Endometrial microvascular endothelial cells (primary cell): ENCODE measurements around the gene ABR. TPM values are rescaled to one million over a fixed set of nuclear protein-coding genes. Genes with fewer than 3 reads are reported as not detected.
"Not testable (repeated sequence)": the region's sequence is repeated elsewhere in the genome, so short reads cannot be mapped to it uniquely, and the experiment has no call there.

ENCODE experiments used
- in situ Hi-C: cut with HindIII; loops from 2 replicates; pipeline ENCODE4 v1.10.0; 2017; ENCODE audit warnings: low sequenced_read_pairs, low pct_unique_long_range_greater_than_20kb; ENCODE audit errors: inconsistent ontology term
- total RNA-seq: library from RNA; depleted of rRNA; stranded (reverse); fragments of >200 nt; gene quantifications from one replicate; pipeline ENCODE4 v1.2.3, GENCODE V29; 2015; ENCODE audit errors: inconsistent ontology term

The ABR gene
- total RNA-seq, 1 donor from 2014 or later: 63.0 TPM

DNA sequence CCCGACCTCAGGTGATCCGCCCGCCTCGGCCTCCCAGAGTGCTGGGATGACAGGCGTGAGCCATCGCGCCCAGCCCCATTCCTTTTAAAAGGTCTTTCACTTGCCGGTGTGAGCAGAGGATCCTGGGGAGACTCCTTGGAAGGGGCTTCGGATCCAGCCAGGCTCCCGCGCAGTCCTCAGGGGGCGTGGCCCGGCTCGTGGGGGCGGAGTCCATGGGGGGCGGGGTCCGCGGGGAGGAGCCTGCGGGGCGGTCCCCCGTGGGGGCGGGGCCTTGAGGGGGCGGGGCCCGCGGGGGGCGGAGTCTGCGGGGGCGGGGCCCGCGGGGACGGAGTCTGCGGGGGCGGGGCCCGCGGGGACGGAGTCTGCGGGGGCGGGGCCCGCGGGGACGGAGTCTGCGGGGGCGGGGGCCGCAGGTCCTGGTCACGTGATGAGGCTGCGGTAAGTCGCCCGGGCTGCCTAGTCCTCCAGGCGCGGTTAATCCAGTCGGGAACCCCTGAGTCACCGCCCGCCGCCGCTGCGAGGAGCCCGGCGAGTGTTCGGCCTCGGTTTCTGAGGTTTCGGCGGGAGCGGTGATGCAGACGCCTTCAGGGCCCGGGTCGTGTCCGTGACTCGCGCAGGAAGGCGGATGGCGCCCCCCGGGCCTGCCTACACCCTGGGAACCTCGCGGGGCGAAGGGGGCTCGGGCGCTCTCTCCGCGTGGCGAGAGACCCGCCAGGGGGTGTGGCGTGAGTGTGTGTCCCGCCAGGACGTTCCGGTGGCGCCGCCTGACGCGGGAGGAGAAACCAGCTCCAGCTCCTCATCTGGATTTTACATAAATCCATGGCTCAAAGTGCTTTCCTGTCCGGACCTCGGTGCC, 23.6 kb upstream of the ABR start:
- in situ Hi-C loops: no loop called here

DNA sequence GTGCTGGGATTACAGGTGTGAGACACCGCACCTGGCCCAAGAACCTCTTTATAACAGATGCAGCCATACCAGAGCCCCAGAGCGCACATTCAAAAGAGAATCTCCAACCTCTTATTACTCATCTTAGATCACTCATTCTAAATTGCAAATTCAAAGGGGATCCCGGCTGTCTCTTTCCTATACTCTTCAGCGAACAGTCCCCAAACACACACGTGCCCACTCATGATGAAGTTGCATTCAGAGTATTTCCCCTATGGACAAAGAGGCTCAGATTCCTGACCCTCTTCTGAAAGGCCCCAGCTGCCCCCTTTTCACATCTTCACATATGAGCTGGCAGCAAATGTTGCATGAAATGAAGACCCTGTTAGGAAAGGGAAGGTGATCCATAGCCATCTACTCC, 22.5 kb upstream of the ABR start:
- in situ Hi-C loops: no loop called here

DNA sequence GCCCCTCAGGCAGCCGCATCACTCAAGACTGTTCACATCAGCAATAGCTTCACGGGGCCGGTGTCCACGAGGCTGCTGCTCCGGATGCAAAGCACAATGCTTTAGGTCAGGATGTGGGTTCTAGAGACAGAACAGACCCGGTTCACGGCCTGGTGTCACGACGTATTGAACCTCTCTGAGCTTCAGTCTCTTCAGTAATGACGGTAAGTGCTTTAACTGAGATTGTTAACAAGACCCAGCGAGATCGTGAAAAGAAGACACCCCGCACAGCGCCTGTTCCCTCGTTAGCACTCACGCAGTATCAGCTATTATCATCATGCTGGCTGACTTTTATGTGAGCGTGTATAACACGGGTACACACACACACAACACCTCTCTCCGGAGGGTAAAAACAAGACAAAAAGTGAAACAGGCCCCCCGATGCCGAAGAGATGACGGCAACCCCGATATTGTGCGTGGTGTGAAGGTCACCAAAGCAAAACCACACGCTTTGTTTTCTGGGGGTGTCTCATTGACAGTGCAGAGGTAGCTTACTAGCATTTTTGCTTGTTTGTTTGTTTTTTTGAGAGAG, 21.4 kb upstream of the ABR start:
- in situ Hi-C loops: no loop called here

DNA sequence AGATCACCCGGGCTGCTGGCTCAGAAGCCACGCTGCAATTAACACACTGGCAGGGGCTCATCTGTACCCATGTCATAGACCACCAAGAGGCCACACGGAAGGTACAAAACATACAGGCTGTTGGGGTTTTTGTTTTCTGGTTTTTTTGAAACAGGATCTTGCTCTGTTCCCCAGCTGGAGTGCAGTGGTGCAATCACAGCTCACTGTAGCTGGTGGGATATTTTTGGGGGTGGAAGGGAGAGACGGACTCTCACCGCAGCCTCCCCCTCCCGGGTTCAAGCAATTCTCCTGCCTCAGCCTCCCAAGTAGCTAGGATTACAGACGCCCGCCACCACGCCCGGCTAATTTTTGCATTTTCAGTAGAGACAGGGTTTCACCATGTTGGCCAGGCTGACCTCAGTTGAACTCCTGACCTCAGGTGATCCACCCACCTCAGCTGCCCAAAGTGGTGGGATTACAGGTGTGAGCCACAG, 19.5 kb upstream of the ABR start:
- in situ Hi-C loops: not testable (repeated sequence)

DNA sequence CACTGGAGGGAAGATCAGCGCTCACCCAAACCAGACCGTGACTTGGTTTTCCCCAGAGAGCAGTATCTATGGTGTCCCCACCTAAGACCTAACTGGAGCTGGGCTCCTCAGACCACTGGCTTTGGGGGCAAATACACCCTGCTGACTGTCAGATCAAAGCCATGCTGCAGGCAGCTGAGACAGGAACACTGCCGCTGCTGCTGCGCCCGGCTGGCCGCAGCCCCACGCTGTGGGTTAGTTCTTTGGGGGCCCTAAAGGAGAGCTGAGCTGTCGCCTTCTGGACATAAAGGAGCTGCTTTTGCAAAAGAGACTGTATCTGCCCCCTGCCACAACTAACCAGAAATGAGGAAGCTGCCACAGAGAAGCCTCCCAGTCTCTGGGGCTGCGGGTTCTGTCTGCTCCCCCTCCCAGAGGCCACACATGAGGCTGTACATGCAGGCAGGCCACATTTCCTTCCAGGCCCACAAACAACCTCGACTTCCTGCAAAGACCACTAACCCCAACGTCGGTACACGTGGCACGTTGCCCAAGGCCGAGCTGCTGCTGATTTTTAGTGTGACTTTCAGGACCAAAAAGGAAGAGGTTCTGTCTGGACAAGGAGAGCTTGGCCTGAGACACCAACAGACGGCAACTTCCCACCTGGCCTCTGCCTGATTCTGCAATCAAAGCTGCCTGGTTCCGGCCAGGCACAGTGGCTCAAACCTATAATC, 18.2 kb upstream of the ABR start:
- in situ Hi-C loops: no loop called here

DNA sequence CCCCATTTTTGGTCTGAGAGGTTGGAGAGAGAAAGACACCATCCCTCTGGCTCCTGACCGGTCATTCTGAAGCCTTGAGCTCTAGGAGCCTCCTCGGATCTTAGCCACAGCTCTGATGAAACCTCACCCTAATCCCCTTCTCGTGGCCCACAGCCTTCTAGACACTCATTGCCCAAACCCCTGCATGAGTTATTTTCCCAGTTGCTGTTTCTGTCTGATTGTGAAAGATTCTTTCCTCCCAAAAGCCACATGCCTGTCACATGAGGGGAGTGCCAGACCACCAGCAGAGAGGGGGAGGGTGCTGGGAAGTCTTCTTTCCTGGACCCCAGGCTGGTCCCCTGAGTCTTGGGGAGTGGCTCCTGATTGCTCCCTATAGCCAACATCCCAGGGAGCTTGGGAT, 17.6 kb upstream of the ABR start:
- in situ Hi-C loops: no loop called here

DNA sequence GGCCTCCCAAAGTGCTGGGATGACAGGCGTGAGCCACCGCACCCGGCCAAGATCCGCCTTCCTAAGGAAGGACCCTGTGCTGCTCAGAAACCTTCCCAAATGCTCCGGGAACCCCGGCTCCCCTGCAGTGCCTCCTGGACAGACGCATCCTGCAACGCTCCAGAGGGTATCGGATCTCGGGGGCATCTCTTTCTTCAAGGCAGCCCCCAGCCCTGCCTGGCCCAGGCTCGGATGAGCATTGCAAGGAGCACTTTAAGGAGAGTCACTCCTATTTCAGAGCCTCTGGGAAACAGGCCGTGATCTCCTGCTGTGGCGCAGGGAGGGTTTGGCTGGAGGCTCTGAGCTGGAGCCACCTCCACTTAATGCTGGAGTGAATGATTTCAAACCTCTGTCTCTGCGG, 17.2 kb upstream of the ABR start:
- in situ Hi-C loops: no loop called here

DNA sequence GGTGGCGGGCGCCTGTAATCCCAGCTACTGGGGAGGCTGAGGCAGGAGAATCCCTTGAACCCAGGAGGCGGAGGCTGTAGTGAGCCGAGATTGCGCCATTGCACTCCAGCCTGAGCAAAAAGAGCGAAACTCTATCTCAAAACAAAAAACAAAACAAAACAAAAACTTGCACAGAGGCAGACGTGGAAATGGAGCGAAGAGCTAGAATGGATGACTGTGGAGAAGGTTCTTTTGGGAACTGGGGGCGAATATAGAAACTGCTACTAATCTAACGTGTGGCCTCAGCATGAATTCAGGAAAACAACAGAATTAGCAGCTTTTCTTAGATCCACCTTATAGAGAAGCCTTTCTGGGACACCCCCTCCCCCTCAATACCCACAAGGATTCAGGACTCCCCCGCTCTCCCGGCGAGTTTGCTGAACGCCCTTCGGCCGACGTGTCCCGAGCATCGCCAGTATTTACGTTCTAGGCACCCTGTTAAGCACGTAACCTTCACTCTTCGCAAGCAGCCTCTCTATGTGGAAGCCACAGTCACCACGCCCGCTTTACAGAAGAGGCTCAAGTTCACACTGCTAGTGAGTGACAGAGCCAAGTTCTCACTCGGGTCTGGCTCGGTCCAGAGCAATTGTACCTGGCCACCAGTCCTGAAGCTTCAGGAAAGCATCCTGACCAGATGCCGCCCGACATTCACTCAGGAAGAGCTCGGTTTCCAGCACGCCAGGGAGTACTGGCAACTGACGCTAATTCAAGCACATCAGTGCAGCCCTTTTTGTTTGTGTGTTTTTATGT, 13.3 kb upstream of the ABR start:
- in situ Hi-C loops: no loop called here

DNA sequence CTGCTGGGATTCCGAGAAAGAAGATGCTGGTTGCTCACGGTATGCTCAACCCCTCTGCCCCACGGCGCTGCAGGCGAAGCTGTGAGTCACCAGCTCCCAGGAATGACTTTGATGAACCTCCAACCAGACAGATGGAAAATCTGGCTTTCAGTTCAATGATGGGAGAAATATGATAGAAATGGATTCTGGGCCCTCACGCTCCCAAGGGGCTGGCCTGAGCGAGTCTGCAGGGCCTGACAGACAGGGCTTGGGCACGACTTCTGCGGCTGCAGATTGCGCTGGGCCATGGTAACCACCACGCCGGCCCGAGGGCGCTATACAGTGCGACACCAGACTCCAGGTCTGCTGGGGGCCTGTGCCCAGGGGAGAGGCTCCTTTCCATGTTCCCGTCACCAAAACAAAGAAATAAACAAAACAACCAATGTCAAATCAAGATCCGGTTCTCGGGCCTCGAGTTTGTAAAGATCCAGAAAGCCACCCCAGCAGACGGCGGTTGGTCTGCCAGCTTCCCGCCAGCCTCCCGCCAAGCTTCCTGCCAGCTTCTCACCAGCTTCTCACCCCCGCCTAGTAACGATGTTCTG, 11.1 kb upstream of the ABR start:
- in situ Hi-C loops: no loop called here

DNA sequence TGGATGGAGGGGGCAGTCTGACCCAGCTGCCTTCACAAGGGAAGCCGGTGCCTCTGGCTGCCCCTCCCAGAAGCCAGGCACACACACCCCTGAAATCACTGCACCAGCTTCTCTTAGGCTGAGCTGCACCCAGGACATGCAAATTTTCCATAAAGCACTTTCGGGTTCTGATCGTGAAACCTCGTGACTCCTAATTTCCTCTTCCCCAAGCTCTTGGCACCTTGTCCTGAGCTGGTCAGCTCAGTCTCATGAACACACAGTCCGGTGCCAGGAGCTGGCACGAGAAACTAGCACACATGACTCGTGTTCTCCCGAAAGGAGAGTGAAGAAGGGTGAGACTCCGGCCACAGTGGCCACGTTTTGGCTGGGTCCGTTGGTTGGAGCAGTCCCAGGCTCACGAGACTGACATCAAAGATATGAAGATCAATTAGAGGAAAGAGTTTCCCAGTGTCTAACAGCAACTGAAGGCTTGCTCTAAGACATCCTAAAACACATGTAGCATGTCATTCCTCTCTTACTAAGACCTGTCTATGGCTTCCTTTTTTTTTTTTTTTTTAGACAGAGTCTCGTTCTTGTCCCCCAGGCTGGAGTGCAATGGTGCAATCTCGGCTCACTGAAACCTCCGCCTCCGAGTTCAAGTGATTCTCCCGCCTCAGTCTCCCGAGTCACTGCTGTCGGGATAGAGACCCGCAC, 9.2 kb upstream of the ABR start:
- in situ Hi-C loops: no loop called here

DNA sequence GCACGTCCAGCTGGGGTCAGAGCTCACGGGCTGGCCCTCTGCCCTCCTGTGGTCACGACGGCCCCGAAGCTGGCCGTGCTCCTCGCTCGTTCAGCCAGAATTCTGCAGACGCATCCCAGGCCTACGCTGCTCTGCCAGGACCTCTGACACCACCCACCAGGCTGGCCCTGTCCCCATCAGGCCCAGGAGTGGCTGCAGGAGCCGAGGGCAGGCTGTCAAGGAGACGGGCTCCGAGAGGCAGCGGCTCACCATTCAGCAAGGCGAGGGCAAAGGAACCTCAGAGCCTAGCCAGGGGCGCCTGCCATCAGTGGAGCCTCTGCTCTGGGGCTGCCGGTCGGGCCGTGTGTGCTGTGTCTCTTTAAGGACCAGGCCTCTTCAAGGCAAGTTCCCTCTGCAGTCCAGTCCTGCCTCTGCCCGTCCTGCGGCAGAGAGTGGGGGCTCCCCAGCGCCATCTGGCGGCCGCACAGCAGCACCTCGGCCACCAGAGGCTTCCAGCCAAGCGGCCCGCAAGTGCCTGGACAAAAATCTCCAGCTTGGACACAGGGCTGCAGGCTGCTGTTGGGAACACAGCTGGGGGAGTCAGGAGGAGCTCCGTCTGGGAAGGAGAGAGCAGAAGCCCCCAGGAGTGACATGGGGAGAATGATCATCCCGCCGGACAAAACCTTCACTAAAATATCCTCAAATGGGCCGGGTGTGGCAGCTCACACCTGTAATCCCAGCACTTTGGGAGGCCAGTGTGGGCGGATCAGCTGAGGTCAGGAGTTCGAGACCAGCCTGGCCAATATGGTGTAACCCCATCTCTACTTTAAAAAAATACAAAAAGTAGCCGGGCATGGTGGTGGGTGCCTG, 7.4 kb upstream of the ABR start:
- in situ Hi-C loops: no loop called here

DNA sequence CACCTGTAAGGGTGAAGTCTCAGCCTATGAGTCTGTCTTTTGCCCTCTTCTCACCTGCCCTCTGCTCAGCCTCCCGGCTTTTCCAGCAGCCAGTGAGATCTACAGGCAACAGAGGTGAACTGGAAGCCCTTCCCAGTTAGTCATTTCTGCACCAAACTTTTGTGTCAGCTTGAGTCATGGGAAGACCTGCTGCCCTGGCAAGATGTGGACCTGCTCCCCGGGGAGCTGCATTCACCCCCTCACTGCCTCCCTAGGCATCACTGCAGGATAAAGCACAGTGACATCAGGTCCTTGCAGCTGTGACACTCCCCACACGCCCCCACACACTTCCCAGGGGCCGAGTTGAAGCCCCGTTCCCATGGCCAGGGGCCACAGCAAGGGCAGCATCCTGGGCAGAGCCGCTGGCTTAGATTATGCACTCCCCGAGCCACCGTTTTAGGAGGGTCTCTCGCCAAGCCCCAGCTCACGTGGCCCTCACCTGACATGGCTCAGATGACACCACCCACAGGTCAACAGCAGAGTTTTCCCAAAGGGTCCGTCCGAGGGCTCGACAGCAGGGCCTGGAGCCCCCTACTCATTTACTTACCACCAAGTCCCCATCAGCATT, 6.5 kb upstream of the ABR start:
- in situ Hi-C loops: no loop called here

DNA sequence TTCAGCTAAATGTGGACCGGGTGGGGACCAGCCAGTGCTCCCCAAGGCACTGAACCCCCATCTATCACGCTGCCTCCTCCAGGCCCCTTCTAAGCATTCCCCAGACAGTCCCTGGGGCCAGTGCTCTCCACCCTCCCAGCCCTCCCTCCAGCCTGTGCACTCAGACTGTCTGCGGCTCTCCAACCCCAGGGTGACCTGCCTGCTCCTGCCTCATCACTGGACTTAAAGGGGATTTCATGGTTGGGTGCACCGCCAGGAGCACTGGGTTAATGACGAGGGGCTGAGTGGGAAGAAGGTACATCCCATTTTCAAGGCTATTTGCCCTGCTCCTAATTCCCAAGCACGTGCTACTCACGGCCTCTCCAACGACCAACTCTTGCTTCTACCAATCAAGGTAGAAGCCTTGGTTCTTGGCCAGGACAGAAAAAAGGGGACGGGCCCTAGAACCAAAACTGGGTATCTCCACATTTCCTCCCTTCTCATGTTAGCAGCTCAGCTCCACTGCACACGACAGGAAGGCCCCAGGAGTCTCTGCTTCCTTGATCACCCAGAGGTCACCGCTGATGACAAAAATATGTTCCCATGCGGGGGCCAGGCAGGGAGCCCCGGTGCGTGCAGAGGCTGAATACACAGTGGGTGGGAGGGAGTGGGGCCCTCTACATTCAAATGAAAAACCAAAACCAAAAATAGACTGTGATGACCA, 3.5 kb upstream of the ABR start:
- in situ Hi-C loops: no loop called here

DNA sequence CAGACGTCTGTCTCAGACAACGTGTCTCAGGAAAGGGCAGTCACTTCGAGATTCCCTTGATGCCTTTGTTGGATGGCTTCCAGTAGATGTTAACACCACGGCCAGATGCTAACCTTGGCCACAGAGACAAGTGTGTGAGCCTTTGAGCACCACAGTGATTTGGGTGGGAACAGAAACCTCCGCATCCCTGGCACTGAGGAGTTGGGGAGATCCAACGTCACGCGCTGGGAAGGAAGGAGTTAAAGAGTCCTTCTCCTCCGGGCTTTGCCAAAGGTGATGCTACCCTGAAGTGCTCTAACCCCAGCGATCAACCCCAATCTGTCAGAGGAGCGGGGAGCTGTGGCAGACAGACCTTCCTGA, 3.0 kb upstream of the ABR start:
- in situ Hi-C loops: no loop called here

DNA sequence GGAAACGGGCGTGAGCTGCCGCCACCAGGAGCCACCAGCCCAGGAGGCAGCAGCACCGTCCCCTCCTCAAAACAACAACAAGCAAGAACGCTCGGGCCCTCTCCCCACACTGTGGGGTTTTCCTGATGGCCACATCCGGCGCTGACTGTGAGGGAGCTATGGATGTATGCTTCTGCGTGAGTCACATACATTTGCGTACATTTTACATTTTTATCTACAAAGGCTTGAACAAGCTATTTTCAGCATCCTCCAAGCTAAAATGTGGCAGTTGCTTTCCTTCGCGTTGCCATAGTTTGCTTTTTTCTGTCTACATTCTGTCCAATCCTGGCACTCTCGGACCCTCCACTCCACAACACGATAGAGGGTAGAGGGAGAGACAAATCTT, 2.0 kb upstream of the ABR start:
- in situ Hi-C loops: no loop called here

DNA sequence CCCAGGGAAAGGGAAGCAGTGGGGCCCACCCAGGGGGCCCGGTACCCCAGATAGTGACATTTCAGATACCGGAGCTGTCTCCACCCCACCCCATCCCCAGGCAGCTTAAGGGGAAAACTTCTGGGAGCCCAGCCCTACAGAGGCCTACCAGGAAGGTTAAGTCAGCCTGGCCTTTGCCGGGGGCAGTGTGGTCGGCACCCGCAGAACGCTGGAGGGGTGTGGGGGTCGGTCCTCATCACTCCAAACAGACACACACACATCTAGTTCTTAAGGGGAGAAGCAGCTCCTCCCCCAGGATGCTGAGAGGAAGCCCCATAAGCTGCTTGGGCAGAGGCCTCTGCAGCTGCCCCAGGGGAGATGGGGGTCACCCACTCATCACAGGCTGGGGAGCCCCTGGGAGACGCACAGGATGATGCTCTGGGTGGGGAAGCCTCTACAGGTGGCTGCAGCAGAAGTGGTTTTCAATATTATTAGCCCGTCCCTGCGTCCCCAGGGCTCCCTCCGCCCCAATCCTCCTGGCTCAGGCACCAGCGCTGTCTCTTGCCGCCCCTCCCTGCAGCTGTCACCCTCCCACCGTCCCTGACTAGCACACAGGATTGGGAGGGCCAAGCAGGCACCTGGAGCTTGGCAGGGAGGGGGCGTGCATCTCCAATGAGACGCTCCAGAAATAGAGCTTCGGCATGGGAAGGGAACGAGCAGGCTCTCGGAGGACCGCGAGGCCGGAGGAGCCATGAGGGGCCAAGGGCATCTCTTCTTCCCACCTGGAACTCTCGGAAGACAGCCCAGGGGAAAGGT, 1.4 kb upstream of the ABR start:
- in situ Hi-C loops: no loop called here
